PC-9 (cell line): Measurements from ENCODE around the gene VPS13D.

Experiments
- EZH2 ChIP-seq: fragments of 200-600 bp; sonication (generic); IDR thresholded peaks from 2 replicates; pipeline ENCODE4 v1.8.0; 2017; ENCODE audit warnings: antibody characterized with exemption, low read depth
- TF ChIP-seq, protein P1 (sequence below): fragments of 200-600 bp; sonication (generic); conservative IDR thresholded peaks from 2 replicates; pipeline ENCODE4 v1.6.1; 2017; ENCODE audit warnings: mixed run types, antibody characterized with exemption, mild to moderate bottlenecking, moderate library complexity

GRCh38 chr1:12302798-12303447 lies 73.1 kb downstream of the VPS13D start:
- TF ChIP-seq, protein P1, sequence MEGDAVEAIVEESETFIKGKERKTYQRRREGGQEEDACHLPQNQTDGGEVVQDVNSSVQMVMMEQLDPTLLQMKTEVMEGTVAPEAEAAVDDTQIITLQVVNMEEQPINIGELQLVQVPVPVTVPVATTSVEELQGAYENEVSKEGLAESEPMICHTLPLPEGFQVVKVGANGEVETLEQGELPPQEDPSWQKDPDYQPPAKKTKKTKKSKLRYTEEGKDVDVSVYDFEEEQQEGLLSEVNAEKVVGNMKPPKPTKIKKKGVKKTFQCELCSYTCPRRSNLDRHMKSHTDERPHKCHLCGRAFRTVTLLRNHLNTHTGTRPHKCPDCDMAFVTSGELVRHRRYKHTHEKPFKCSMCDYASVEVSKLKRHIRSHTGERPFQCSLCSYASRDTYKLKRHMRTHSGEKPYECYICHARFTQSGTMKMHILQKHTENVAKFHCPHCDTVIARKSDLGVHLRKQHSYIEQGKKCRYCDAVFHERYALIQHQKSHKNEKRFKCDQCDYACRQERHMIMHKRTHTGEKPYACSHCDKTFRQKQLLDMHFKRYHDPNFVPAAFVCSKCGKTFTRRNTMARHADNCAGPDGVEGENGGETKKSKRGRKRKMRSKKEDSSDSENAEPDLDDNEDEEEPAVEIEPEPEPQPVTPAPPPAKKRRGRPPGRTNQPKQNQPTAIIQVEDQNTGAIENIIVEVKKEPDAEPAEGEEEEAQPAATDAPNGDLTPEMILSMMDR: no peak
- no peak for TF ChIP-seq EZH2
